K562 (cell line): ENCODE results near the gene MFAP2.

Experiments
- ARID2 ChIP-seq: fragments of 450-650 bp; IDR thresholded peaks from 2 replicates; pipeline ENCODE4 v1.6.1; 2017; ENCODE audit warnings: antibody characterized with exemption, mild to moderate bottlenecking
- CBX8 ChIP-seq: fragments of 200-600 bp; sonication (generic); IDR thresholded peaks from 2 replicates; pipeline ENCODE4 v1.6.1; 2012; ENCODE audit warnings: borderline replicate concordance, mixed run types, low read depth, mild to moderate bottlenecking, moderate library complexity, mixed read lengths, low read length, control low read depth, inconsistent platforms; ENCODE audit not compliant: poor library complexity, severe bottlenecking; ENCODE audit errors: extremely low read depth
- CEBPB ChIP-seq: fragments of 450-650 bp; IDR thresholded peaks from 2 replicates; pipeline ENCODE4 v1.6.1; 2016; ENCODE audit warnings: missing genetic modification characterization, missing compliant biosample characterization
- DMBX1 ChIP-seq: fragments of 250-450 bp; sonication (Bioruptor Pico); IDR thresholded peaks from 2 replicates; pipeline ENCODE4 v1.8.0; 2022; ENCODE audit warnings: inconsistent platforms, mild to moderate bottlenecking, moderate library complexity, borderline replicate concordance
- HEY1 ChIP-seq: fragments of 250-450 bp; sonication (Bioruptor Pico); IDR thresholded peaks from 2 replicates; pipeline ENCODE4 v1.5.0; 2020; ENCODE audit warnings: mild to moderate bottlenecking, moderate library complexity, borderline replicate concordance
- ILK ChIP-seq: fragments of 450-650 bp; IDR thresholded peaks from 2 replicates; pipeline ENCODE4 v1.6.1; 2016; ENCODE audit warnings: missing genetic modification characterization, low read depth, mild to moderate bottlenecking, missing compliant biosample characterization, moderate library complexity, borderline replicate concordance
- JUND ChIP-seq, 2 experiments: IDR thresholded peaks; 2 replicates in 1 of 2; 3 replicates in 1 of 2; pipeline ENCODE4 v1.6.1; 2011; ENCODE audit warnings: borderline replicate concordance in 2 of 2, low read depth in 2 of 2, low read length in 2 of 2, improper control_type of control experiment in 1 of 2, missing biosample characterization in 1 of 2, missing genetic modification characterization in 1 of 2, missing genetic modification reagents in 1 of 2
- MED1 ChIP-seq: sonication (generic); formaldehyde crosslinking; IDR thresholded peaks from 2 replicates; pipeline ENCODE4 v1.8.1; 2023; ENCODE audit warnings: missing genetic modification reagents, borderline replicate concordance
- RAD21 ChIP-seq, 2 experiments: fragments of 250-450 bp in 1 of 2; fragments of 450-650 bp in 1 of 2; sonication (Bioruptor Pico) in 1 of 2; formaldehyde crosslinking in 1 of 2; IDR thresholded peaks in 1 of 2; conservative IDR thresholded peaks in 1 of 2; 2 replicates each; pipeline versions ENCODE4 v1.4.0 to v1.8.0; 2020 to 2022; ENCODE audit warnings: mild to moderate bottlenecking in 2 of 2, moderate library complexity in 1 of 2
- ZNF324 ChIP-seq: fragments of 250-450 bp; sonication (Bioruptor Pico); IDR thresholded peaks from 2 replicates; pipeline ENCODE4 v1.4.0; 2020; ENCODE audit warnings: mild to moderate bottlenecking
- TF ChIP-seq, protein P1 (sequence below): fragments of 250-450 bp; sonication (Bioruptor Pico); IDR thresholded peaks from 2 replicates; pipeline ENCODE4 v1.5.0; 2020; ENCODE audit warnings: mild to moderate bottlenecking, borderline replicate concordance
- TF ChIP-seq, protein P2 (sequence below): fragments of 450-650 bp; IDR thresholded peaks from 2 replicates; pipeline ENCODE4 v1.6.1; 2016; ENCODE audit warnings: mild to moderate bottlenecking
- TF ChIP-seq, protein P3 (sequence below): sonication (generic); formaldehyde crosslinking; IDR thresholded peaks from 2 replicates; pipeline ENCODE4 v1.8.0; 2022; ENCODE audit warnings: mild to moderate bottlenecking, missing genetic modification reagents
- TF ChIP-seq, protein P4 (sequence below): fragments of 250-450 bp; sonication (Bioruptor Pico); IDR thresholded peaks from 2 replicates; pipeline ENCODE4 v1.5.0; 2021; ENCODE audit warnings: mild to moderate bottlenecking, moderate library complexity

DNA sequence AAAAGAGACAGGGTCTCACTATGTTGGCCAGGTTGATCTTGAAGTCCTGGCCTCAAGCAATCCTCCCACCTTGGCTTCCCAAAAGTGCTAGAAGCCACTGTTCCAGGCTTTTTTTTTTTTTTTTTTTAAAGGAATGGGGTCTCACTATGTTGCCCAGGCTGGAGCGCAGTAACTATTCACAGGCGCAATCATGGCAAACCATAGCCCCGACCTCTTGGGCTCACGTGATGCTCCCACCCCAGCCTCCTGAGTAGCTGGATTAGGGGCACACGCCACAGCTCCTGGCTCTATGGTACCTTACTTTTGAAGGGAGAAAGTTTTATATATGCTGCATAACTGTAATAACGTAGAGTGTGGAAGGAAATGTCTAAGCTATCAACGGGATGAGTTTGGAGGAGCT, 37.0 kb upstream of the MFAP2 start:
- TF ChIP-seq, protein P1, sequence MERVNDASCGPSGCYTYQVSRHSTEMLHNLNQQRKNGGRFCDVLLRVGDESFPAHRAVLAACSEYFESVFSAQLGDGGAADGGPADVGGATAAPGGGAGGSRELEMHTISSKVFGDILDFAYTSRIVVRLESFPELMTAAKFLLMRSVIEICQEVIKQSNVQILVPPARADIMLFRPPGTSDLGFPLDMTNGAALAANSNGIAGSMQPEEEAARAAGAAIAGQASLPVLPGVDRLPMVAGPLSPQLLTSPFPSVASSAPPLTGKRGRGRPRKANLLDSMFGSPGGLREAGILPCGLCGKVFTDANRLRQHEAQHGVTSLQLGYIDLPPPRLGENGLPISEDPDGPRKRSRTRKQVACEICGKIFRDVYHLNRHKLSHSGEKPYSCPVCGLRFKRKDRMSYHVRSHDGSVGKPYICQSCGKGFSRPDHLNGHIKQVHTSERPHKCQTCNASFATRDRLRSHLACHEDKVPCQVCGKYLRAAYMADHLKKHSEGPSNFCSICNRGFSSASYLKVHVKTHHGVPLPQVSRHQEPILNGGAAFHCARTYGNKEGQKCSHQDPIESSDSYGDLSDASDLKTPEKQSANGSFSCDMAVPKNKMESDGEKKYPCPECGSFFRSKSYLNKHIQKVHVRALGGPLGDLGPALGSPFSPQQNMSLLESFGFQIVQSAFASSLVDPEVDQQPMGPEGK (CRISPR knock-in tag), result no peak
- TF ChIP-seq, protein P2, sequence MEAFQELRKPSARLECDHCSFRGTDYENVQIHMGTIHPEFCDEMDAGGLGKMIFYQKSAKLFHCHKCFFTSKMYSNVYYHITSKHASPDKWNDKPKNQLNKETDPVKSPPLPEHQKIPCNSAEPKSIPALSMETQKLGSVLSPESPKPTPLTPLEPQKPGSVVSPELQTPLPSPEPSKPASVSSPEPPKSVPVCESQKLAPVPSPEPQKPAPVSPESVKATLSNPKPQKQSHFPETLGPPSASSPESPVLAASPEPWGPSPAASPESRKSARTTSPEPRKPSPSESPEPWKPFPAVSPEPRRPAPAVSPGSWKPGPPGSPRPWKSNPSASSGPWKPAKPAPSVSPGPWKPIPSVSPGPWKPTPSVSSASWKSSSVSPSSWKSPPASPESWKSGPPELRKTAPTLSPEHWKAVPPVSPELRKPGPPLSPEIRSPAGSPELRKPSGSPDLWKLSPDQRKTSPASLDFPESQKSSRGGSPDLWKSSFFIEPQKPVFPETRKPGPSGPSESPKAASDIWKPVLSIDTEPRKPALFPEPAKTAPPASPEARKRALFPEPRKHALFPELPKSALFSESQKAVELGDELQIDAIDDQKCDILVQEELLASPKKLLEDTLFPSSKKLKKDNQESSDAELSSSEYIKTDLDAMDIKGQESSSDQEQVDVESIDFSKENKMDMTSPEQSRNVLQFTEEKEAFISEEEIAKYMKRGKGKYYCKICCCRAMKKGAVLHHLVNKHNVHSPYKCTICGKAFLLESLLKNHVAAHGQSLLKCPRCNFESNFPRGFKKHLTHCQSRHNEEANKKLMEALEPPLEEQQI, result no peak
- TF ChIP-seq, protein P3, sequence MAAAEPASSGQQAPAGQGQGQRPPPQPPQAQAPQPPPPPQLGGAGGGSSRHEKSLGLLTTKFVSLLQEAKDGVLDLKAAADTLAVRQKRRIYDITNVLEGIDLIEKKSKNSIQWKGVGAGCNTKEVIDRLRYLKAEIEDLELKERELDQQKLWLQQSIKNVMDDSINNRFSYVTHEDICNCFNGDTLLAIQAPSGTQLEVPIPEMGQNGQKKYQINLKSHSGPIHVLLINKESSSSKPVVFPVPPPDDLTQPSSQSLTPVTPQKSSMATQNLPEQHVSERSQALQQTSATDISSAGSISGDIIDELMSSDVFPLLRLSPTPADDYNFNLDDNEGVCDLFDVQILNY, result no peak
- TF ChIP-seq RAD21 (CRISPR knock-in tag; conservative IDR thresholded peaks at IDR 0.05 in 1 of 2, IDR thresholded peaks at IDR 0.05 in 1 of 2), result no peak
- TF ChIP-seq CBX8, result no peak
- no peak for TF ChIP-seq ARID2
- no peak for TF ChIP-seq ZNF324 (CRISPR knock-in tag)
- no peak for TF ChIP-seq CEBPB (tag)
- TF ChIP-seq, protein P4, sequence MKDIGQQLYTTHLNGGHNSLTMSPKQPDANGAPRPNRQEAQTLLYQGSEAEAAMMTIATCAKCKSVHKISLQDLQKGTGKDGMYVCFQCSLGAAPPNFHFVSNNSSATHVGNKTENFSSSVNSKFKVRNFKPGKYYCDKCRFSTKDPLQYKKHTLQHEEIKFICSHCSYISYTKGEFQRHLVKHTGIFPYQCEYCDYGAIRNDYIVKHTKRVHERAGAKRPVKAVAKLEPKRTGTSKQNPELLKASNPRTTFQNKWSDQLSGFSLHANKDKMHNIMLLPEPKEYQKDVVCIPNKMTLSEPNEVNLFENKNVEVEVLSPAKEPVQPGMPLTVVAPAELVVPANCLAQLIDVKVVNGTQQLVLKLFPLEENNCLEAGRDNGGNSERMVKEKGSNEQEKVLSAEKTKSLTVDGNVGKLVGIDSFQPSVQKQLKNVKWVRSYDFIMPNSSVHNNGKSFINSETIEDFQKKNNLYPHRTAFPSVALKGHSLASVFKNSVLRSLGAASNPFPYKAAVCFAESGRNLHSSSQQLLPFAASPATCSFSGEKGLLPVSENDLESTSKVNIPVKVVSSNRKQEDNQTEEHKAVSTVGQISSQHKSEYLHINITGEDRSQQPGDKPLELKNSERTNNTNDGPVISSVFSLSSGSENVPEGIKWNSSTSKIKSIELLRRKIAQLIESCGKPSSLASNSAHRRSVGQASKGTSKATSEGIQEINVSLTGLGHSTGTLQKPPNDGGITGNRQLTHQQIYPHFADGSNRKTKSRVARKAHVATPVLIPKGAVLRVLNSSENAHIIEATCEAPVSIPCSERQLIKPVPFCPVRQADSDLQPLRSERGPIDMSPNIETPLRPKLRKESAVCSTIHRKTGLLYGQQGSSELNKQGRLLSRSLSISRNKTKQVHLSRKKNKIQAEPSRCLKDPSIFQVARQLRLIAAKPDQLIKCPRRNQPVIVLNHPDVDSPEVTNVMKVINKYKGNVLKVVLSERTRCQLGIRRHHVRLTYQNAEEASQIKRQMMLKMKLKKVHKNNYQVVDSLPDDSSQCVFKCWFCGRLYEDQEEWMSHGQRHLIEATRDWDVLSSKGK (CRISPR knock-in tag), result no peak
- no peak for TF ChIP-seq DMBX1 (CRISPR knock-in tag)
- TF ChIP-seq JUND (IDR thresholded peaks at IDR 0.05; ENCODE audit: borderline replicate concordance, low read depth, low read length), result no peak
- no peak for TF ChIP-seq JUND (tag; IDR thresholded peaks at IDR 0.05; ENCODE audit: borderline replicate concordance, low read depth, low read length)
- TF ChIP-seq HEY1 (CRISPR knock-in tag), result no peak
- no peak for TF ChIP-seq MED1 (CRISPR knock-in tag)
- no peak for TF ChIP-seq ILK
